Esophagus squamous epithelium (tissue), 4 donors: ENCODE results near the gene CDC23.

Source experiments
- POLR2A ChIP-seq, 4 donors: fragments of 450-650 bp; IDR thresholded peaks; one replicate each; pipeline ENCODE4 v1.6.1; 2017; ENCODE audit warnings: antibody characterized with exemption in 4 of 4, mild to moderate bottlenecking in 4 of 4, moderate library complexity in 3 of 4
- TF ChIP-seq, protein P1 (sequence below), 6 experiments: fragments of 450-650 bp in 4 of 6; fragments of 200-600 bp in 2 of 6; sonication (generic) in 2 of 6; IDR thresholded peaks; one replicate each; pipeline ENCODE4 v1.5.1; 2016 to 2019; ENCODE audit warnings: antibody characterized with exemption in 6 of 6, mild to moderate bottlenecking in 4 of 6, moderate library complexity in 4 of 6

DNA sequence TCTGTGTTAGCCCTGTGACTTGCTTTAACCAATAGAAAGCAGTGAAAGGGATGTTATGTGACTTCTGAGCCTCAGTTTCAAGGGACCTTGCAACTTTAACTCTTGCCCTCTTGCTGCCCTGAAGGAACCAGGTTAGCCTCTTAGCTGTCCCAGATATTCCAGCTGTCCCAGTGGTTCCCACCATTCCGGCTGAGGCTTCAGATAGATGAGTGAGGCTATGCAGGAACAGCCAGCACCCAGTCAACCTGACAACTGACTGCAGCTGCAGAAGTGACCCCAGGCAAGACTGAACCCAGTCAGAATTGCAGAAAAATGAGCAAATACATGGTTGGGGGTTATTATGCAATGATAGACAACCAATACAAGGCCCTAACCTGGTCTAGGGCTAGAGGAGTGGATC is 10.4 kb upstream of the CDC23 start:
- TF ChIP-seq, protein P1, sequence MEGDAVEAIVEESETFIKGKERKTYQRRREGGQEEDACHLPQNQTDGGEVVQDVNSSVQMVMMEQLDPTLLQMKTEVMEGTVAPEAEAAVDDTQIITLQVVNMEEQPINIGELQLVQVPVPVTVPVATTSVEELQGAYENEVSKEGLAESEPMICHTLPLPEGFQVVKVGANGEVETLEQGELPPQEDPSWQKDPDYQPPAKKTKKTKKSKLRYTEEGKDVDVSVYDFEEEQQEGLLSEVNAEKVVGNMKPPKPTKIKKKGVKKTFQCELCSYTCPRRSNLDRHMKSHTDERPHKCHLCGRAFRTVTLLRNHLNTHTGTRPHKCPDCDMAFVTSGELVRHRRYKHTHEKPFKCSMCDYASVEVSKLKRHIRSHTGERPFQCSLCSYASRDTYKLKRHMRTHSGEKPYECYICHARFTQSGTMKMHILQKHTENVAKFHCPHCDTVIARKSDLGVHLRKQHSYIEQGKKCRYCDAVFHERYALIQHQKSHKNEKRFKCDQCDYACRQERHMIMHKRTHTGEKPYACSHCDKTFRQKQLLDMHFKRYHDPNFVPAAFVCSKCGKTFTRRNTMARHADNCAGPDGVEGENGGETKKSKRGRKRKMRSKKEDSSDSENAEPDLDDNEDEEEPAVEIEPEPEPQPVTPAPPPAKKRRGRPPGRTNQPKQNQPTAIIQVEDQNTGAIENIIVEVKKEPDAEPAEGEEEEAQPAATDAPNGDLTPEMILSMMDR (IDR thresholded peaks at IDR 0.05): no peak
- TF ChIP-seq POLR2A (IDR thresholded peaks at IDR 0.05): no peak
